Measurements from ENCODE around the gene ATOH8. TPM values are rescaled to one million over a fixed set of nuclear protein-coding genes. Genes with fewer than 3 reads are reported as not detected.

ATOH8 gene
- total RNA-seq, 2 experiments from 2014 or later: 0.44 TPM; not detected in 1

GRCh38 chr2:85709401-85709811 lies 44.4 kb upstream of the ATOH8 start:
- H3K36me3 ChIP-seq (ENCODE audit: insufficient read depth, low read length): no peaks in the 10 kb centered on the region
- DNase-seq (ENCODE audit: low spot score): no peak
- ChIA-PET POLR2A (interaction anchor here (0.5 kb wide), 1 partner anchor 194 kb away, joined by 3 read pairs; no protein-coding TSS in a partner anchor), CTCF (ENCODE audit: unreplicated experiment) (no interaction called here)
- H2AFZ ChIP-seq (ENCODE audit: low read length): no peak overlapping the region
- no peaks in the 10 kb centered on the region for H3K79me2 ChIP-seq (ENCODE audit: insufficient read depth, low read depth, low read length)
- H4K20me1 ChIP-seq (ENCODE audit: insufficient read depth, low read length): no peaks in the 10 kb centered on the region
- H3K9me2 ChIP-seq (ENCODE audit: insufficient read depth, low read length): no peaks in the 10 kb centered on the region
- TF ChIP-seq CTCF (conservative IDR thresholded peaks at IDR 0.05; ENCODE audit: low read length): no peak
- no peak for TF ChIP-seq EZH2phosphoT487 (IDR thresholded peaks at IDR 0.05; ENCODE audit: borderline replicate concordance, low read depth, low read length)
- no peak overlapping the region for H3K4me2 ChIP-seq (ENCODE audit: low read length)
- H3K4me1 ChIP-seq (ENCODE audit: insufficient read depth, low read length, poor library complexity, severe bottlenecking): peaks cover 11% of the 10 kb centered on the region
- H3K27ac ChIP-seq (ENCODE audit: low read depth, low read length, poor library complexity, severe bottlenecking): no peak overlapping the region
- BruUV-seq (replicated peaks): no TSS peak
- no peaks in the 10 kb centered on the region for H3K9me3 ChIP-seq (ENCODE audit: low read length)
- no peak overlapping the region for H3K4me3 ChIP-seq (ENCODE audit: low read depth, low read length, poor library complexity, severe bottlenecking)
- intact Hi-C loops (cut with micrococcal nuclease; ENCODE audit: unreplicated experiment): loop anchor here (5.0 kb wide), 1 partner anchor 72 kb away; no protein-coding TSS in a partner anchor

DNA sequence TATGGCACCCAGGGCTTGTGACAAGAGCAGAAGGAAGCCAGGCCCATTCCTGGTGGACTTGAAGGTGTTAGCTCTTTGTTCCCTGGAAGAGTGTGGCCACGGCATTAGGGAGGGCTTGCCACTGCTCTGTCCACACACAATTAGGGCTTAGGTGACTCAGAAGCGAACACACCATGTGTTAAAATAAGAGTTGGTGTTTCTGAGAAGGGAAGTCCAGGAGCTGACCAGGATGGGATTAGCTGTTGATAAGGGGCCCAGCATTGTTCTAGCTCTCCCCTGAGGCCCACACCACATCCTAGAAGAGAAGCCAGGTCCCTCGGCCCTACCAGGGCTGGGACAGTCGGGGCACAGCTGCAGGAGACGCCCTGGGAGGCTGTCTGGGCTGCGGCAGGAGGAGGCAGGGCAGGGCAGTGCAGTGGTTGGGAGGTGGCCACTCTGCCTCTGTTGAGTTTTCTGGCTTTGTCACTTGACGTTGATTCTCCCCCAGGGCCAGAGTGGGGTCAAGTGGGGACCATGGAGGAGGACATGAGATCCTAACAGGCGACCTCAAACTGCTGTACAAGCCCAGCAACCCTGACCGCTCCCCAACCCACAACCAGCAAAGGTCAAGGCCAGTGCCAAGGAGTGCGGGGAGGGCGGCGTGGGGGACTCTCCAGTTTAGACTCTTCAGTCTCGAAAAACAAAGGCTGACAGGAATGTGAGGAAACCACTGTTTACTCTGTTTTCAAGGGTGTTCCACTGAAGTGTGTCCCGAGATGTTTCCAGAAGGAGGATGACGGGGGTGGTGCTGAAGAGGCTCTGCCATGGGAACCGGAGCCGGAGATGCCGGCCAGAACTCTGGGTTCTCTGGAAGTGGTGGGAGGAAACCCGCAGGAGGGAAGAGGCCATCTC lies 42.9 kb upstream of the ATOH8 start:
- TF ChIP-seq CTCF (conservative IDR thresholded peaks at IDR 0.05; ENCODE audit: low read length) (no peak), EZH2phosphoT487 (IDR thresholded peaks at IDR 0.05; ENCODE audit: borderline replicate concordance, low read depth, low read length) (no peak)
- Histone ChIP-seq H4K20me1 (ENCODE audit: insufficient read depth, low read length) (no peaks in the 10 kb centered on the region), H3K4me2 (ENCODE audit: low read length) (no peak overlapping the region), H2AFZ (ENCODE audit: low read length) (no peak overlapping the region), H3K9me2 (ENCODE audit: insufficient read depth, low read length) (no peaks in the 10 kb centered on the region), H3K27ac (ENCODE audit: low read depth, low read length, poor library complexity, severe bottlenecking) (no peak overlapping the region), H3K36me3 (ENCODE audit: insufficient read depth, low read length) (no peaks in the 10 kb centered on the region), H3K9me3 (ENCODE audit: low read length) (no peaks in the 10 kb centered on the region), H3K79me2 (ENCODE audit: insufficient read depth, low read depth, low read length) (no peaks in the 10 kb centered on the region), H3K4me3 (ENCODE audit: low read depth, low read length, poor library complexity, severe bottlenecking) (no peak overlapping the region), H3K4me1 (ENCODE audit: insufficient read depth, low read length, poor library complexity, severe bottlenecking) (no peaks in the 10 kb centered on the region)
- ChIA-PET POLR2A (no interaction called here), CTCF (ENCODE audit: unreplicated experiment) (no interaction called here)
- BruUV-seq (replicated peaks): no TSS peak
- DNase-seq (ENCODE audit: low spot score): no peak
- intact Hi-C loops (cut with micrococcal nuclease; ENCODE audit: unreplicated experiment): no loop called here

- Histone ChIP-seq H3K4me3 (ENCODE audit: low read depth, low read length, poor library complexity, severe bottlenecking) (no peak overlapping the region), H4K20me1 (ENCODE audit: insufficient read depth, low read length) (no peaks in the 10 kb centered on the region), H3K27ac (ENCODE audit: low read depth, low read length, poor library complexity, severe bottlenecking) (no peak overlapping the region), H3K36me3 (ENCODE audit: insufficient read depth, low read length) (no peaks in the 10 kb centered on the region), H3K4me1 (ENCODE audit: insufficient read depth, low read length, poor library complexity, severe bottlenecking) (no peaks in the 10 kb centered on the region), H2AFZ (ENCODE audit: low read length) (no peak overlapping the region), H3K79me2 (ENCODE audit: insufficient read depth, low read depth, low read length) (no peaks in the 10 kb centered on the region), H3K9me2 (ENCODE audit: insufficient read depth, low read length) (no peaks in the 10 kb centered on the region), H3K4me2 (ENCODE audit: low read length) (no peak overlapping the region), H3K9me3 (ENCODE audit: low read length) (no peaks in the 10 kb centered on the region)
- ChIA-PET POLR2A (no interaction called here), CTCF (ENCODE audit: unreplicated experiment) (no interaction called here)
- DNase-seq (ENCODE audit: low spot score): no peak
- no TSS peak for BruUV-seq (replicated peaks)
- no peak for TF ChIP-seq CTCF (conservative IDR thresholded peaks at IDR 0.05; ENCODE audit: low read length)
- intact Hi-C loops (cut with micrococcal nuclease; ENCODE audit: unreplicated experiment): no loop called here
These were observed 42.2 kb upstream of the ATOH8 start for GRCh38 chr2:85711578-85712060.
